ENCODE results near the gene GBP1. TPM values are rescaled to one million over a fixed set of nuclear protein-coding genes. Genes with fewer than 3 reads are reported as not detected.
"Not testable (repeated sequence)": the region's sequence is repeated elsewhere in the genome, so short reads cannot be mapped to it uniquely, and the experiment has no call there.

Gene GBP1
- total RNA-seq, 1 donor from 2014 or later = 10.4 TPM

DNA sequence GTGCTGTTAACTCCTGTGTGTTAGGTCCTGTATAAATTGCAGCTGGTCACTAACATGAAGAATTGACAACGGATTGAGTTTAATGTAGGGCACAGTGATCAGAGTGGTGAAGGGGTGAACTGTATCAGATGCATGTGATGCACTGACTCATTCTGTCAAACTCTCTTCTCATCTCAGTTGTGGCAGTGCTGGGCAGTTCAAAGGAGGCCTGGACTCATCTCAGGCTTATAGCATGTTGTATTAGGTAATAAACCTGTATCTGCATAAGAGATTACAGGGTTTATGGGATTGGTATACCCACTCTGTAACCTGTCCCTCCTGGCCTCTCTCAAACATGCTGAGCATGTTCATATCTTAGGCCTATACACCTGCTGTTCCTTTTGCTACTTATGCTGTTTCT is 29.9 kb downstream of the GBP1 start:
- DNase-seq (ENCODE audit: low read depth) = no peak
- H3K4me3 ChIP-seq (ENCODE audit: low read depth, low read length) = no peak overlapping the region
- TF ChIP-seq, protein P1, sequence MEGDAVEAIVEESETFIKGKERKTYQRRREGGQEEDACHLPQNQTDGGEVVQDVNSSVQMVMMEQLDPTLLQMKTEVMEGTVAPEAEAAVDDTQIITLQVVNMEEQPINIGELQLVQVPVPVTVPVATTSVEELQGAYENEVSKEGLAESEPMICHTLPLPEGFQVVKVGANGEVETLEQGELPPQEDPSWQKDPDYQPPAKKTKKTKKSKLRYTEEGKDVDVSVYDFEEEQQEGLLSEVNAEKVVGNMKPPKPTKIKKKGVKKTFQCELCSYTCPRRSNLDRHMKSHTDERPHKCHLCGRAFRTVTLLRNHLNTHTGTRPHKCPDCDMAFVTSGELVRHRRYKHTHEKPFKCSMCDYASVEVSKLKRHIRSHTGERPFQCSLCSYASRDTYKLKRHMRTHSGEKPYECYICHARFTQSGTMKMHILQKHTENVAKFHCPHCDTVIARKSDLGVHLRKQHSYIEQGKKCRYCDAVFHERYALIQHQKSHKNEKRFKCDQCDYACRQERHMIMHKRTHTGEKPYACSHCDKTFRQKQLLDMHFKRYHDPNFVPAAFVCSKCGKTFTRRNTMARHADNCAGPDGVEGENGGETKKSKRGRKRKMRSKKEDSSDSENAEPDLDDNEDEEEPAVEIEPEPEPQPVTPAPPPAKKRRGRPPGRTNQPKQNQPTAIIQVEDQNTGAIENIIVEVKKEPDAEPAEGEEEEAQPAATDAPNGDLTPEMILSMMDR (conservative IDR thresholded peaks at IDR 0.05; ENCODE audit: low read depth, low read length) = no peak

DNA sequence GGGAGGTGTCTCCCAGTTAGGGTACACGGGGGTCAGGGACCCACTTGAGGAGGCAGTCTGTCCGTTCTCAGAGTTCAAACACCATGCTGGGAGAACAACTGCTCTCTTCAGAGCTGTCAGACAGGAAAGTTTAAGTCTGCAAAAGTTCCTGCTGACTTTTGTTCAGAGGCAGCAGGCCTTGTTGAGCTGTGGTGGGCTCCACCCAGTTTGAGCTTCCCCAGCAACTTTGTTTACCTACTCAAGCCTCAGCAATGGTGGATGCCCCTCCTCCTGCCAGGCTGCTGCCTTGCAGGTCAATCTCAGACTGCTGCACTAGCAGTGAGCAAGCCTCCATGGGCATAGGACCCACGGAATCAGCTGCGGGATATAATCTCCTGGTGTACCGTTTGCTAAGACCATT is 31.0 kb downstream of the GBP1 start:
- not testable (repeated sequence) for DNase-seq (ENCODE audit: low read depth); H3K4me3 ChIP-seq (ENCODE audit: low read depth, low read length)

DNA sequence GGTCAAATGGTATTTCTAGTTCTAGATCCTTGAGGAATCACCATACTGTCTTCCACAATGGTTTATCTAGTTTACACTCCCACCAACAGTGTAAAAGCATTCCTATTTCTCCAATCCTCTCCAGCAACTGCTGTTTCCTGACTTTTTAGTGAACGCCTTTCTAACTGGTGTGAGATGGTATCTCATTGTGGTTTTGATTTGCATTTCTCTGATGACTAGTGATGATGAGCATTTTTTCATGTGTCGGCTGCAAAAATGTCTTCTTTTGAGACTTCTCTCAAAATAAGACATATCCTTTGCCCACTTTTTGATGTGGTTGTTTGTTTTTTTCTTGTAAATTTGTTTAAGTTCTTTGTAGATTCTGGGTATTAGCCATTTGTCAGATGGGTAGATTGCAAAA is 36.0 kb downstream of the GBP1 start:
- not testable (repeated sequence) for H3K4me3 ChIP-seq (ENCODE audit: low read depth, low read length); DNase-seq (ENCODE audit: low read depth)

DNA sequence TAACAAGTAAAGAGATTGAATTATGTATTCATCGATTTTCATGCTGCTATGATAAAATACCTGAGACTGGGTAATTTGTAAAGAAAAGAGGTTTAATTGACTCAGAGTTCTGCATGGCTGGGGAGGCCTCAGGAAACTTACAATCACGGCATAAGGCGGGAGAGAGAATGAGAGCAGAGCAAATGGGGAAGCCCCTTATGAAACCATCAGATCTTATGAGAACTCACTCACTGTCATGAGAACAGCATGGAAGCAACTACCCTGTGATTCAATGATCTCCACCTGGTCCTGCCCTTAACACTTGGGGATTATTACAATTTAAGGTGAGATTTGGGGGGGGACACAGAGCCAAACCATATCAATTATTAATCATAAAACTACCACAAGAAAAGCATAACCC is 39.1 kb downstream of the GBP1 start:
- TF ChIP-seq, protein P1 (conservative IDR thresholded peaks at IDR 0.05; ENCODE audit: low read depth, low read length) = no peak
- no peak for DNase-seq (ENCODE audit: low read depth)
- no peak overlapping the region for H3K4me3 ChIP-seq (ENCODE audit: low read depth, low read length)

DNA sequence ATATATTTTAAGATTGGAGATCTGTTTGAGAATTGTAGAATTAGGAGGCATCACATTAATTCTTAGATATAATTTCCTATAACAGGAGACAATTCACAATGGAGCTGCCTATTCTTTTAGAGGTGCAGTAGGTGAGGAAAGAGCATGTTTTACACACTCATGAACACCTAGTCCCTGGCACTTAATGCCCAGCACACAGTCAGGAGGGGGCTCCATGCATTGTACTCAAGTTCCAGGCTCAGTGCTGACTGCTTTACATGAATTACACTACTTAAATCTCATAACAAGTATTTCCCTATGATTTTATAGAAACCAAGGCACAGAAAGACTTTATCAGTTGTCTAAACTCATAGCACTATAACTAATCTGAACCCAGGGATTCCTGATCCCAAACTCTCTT is 42.0 kb downstream of the GBP1 start:
- no peak for DNase-seq (ENCODE audit: low read depth)
- TF ChIP-seq, protein P1 (conservative IDR thresholded peaks at IDR 0.05; ENCODE audit: low read depth, low read length) = no peak
- no peak overlapping the region for H3K4me3 ChIP-seq (ENCODE audit: low read depth, low read length)

DNA sequence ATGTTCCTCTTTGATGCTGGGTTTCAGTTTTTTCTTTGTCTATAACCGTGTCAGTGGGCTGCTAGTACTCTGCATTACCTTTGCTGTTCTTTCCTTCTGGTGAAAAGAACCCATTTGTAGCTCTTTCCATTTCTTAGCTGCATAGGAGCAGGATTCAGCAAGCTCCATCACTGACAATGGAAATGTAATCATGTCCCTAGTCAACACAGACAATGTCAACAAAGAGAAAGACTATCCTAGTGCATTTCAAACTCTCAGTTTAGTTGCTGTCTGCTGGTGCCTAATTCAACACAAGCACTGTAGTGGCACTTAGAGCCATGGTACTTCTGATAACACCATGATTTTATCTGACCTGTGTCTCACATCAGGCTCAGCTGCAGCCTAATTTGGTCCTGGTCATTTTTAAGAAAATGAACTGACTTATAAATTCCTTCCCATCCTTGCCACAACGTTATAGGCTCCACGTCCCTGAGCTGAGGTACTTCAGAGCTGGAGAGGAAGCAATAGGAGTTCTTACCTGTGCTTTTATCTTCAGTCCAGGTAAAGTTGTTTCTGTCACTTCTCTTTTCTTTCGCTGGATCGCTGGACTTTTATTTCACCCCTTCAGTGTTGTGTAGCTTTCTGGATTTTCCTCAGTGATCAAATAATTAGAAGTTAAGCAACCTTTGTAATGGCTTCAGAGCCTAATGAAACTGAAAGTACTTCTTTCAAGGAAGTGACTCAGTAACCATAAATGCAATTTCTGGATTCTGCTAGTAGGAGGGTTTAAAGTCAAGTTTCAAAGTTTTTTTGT is 42.6 kb downstream of the GBP1 start, which contains the start of gene GBP3:
Gene GBP3, minus strand, starts transcription at position 700 of the 793 bp plus-strand sequence. CDS start 2,145 bp downstream, outside the sequence.
- H3K4me3 ChIP-seq (ENCODE audit: low read depth, low read length) = peak within 1 kb of the TSS; percentile 63
- DNase-seq (ENCODE audit: low read depth) = peak; percentile 56
- TF ChIP-seq, protein P1 (conservative IDR thresholded peaks at IDR 0.05; ENCODE audit: low read depth, low read length) = no peak

DNA sequence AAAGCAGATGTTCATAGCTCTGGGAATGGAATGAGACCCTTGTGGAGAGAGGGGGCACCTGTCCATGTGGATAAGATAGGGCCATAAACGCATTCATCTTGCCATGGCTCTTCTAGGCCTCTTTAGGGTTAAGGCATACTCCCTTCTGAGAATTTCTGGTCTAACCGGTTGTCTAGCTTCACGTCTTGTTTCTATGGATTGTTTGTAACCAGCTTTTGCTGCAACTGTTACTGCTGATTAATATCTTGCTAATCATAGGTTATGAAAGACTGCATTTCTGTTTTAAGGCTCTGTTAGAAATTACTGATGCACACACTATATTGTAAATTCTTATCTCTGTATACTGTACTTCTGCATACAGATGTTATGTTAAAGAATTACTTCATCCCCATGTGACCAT is 46.7 kb downstream of the GBP1 start:
- not testable (repeated sequence) for H3K4me3 ChIP-seq (ENCODE audit: low read depth, low read length); DNase-seq (ENCODE audit: low read depth)

DNA sequence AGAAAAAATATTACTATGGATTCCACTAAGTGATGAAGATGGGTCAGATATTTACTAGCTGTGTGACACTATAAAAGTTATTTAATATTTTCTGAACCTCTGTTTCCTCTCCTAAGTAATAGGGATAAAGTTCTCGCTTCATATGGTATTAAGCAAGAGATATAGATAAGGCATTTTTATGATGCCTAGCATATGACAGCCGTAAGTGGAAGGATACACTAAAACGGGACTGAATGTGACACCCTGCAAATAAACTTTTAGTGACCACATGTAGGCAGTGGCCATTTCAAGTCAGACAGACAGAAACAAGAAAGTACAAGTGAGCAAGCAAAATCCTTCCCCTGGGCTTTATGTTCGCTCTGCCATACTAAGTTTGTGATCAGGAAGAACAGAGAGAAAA is 56.5 kb downstream of the GBP1 start:
- TF ChIP-seq, protein P1 (conservative IDR thresholded peaks at IDR 0.05; ENCODE audit: low read depth, low read length) = no peak
- H3K4me3 ChIP-seq (ENCODE audit: low read depth, low read length) = no peak overlapping the region
- no peak for DNase-seq (ENCODE audit: low read depth)

Data from epithelial cell of proximal tubule (primary cell).